ENCODE measurements around the gene SCAPER. TPM values are rescaled to one million over a fixed set of nuclear protein-coding genes. Genes with fewer than 3 reads are reported as not detected.

Gene SCAPER
- total RNA-seq, 2 donors from 2014 or later: 33.3 to 43.0 TPM

GRCh38 chr15:76492538-76492937 is 412.6 kb downstream of the SCAPER start:
- H3K9me3 Mint-ChIP-seq: no peaks in the 10 kb centered on the region
- no peak overlapping the region for H3K27ac Mint-ChIP-seq
- ATAC-seq (no peak), DNase-seq (ENCODE audit: low spot score in 2 of 2) (no peak)
- no peaks in the 10 kb centered on the region for H3K36me3 Mint-ChIP-seq

GRCh38 chr15:76483752-76484151 is 421.4 kb downstream of the SCAPER start:
- no peak for ATAC-seq
- Mint-ChIP-seq H3K27ac (no peak overlapping the region), H3K9me3 (no peaks in the 10 kb centered on the region), H3K36me3 (no peaks in the 10 kb centered on the region)
- no peak for DNase-seq (ENCODE audit: low spot score in 2 of 2)

GRCh38 chr15:76483018-76483417 is 422.1 kb downstream of the SCAPER start:
- Mint-ChIP-seq H3K27ac (no peak overlapping the region), H3K36me3 (no peaks in the 10 kb centered on the region), H3K9me3 (no peaks in the 10 kb centered on the region)
- ATAC-seq (no peak), DNase-seq (ENCODE audit: low spot score in 2 of 2) (no peak)

GRCh38 chr15:76480267-76480666 is 424.9 kb downstream of the SCAPER start:
- Mint-ChIP-seq H3K27ac (no peak overlapping the region), H3K9me3 (no peaks in the 10 kb centered on the region), H3K36me3 (no peaks in the 10 kb centered on the region)
- ATAC-seq: no peak
- DNase-seq (ENCODE audit: low spot score in 2 of 2): no peak

- Mint-ChIP-seq H3K9me3 (peaks cover 19 to 20% of the 10 kb centered on the region in 2 donors), H3K36me3 (peaks cover 43 to 55% of the 10 kb centered on the region in 2 donors), H3K27ac (no peak overlapping the region)
- DNase-seq (ENCODE audit: low spot score in 2 of 2) (no peak), ATAC-seq (no peak)
Measured at GRCh38 chr15:76470691-76471090, 434.4 kb downstream of the SCAPER start.

GRCh38 chr15:76468722-76469121 is 436.4 kb downstream of the SCAPER start:
- Mint-ChIP-seq H3K36me3 (peaks cover 44 to 55% of the 10 kb centered on the region in 2 donors), H3K9me3 (peaks cover 19 to 20% of the 10 kb centered on the region in 2 donors)

GRCh38 chr15:76467136-76467535 is 438.0 kb downstream of the SCAPER start:
- peaks cover 19 to 20% of the 10 kb centered on the region in 2 donors for H3K9me3 Mint-ChIP-seq
- DNase-seq (ENCODE audit: low spot score in 2 of 2) (no peak), ATAC-seq (no peak)
- no peak overlapping the region for H3K27ac Mint-ChIP-seq
- peaks cover 45 to 55% of the 10 kb centered on the region in 2 donors for H3K36me3 Mint-ChIP-seq

More at GRCh38 chr15:76468722-76469121, 436.4 kb downstream of the SCAPER start:
- no peak overlapping the region for H3K27ac Mint-ChIP-seq
- DNase-seq (ENCODE audit: low spot score in 2 of 2) (no peak), ATAC-seq (no peak)

GRCh38 chr15:76465728-76466127 is 439.4 kb downstream of the SCAPER start:
- DNase-seq (ENCODE audit: low spot score in 2 of 2) (no peak), ATAC-seq (no peak)
- Mint-ChIP-seq H3K36me3 (peaks cover 41 to 44% of the 10 kb centered on the region in 2 donors), H3K9me3 (peaks cover 19 to 20% of the 10 kb centered on the region in 2 donors), H3K27ac (no peak overlapping the region)

GRCh38 chr15:76464247-76464646 is 440.9 kb downstream of the SCAPER start:
- ATAC-seq (no peak), DNase-seq (ENCODE audit: low spot score in 2 of 2) (no peak)
- Mint-ChIP-seq H3K27ac (no peak overlapping the region), H3K9me3 (peaks cover 19 to 20% of the 10 kb centered on the region in 2 donors), H3K36me3 (peaks cover 30 to 40% of the 10 kb centered on the region in 2 donors)

GRCh38 chr15:76460871-76461270 is 444.3 kb downstream of the SCAPER start:
- no peak for ATAC-seq
- Mint-ChIP-seq H3K36me3 (peaks cover 2 to 9% of the 10 kb centered on the region in 2 donors), H3K27ac (no peak overlapping the region), H3K9me3 (peaks cover under 1 to 1% of the 10 kb centered on the region in 2 donors)
- DNase-seq (ENCODE audit: low spot score in 2 of 2): no peak

- Mint-ChIP-seq H3K9me3 (no peaks in the 10 kb centered on the region), H3K36me3 (peaks cover 0 to 7% of the 10 kb centered on the region in 2 donors), H3K27ac (no peak overlapping the region)
- DNase-seq (ENCODE audit: low spot score in 2 of 2) (no peak), ATAC-seq (no peak)
Measured at GRCh38 chr15:76460347-76460746, 444.8 kb downstream of the SCAPER start.

GRCh38 chr15:76451540-76451939 is 453.6 kb downstream of the SCAPER start:
- no peak for DNase-seq (ENCODE audit: low spot score in 2 of 2)
- ATAC-seq: no peak
- H3K36me3 Mint-ChIP-seq: no peaks in the 10 kb centered on the region
- H3K27ac Mint-ChIP-seq: no peak overlapping the region
- H3K9me3 Mint-ChIP-seq: no peaks in the 10 kb centered on the region

GRCh38 chr15:76449455-76449854 is 455.7 kb downstream of the SCAPER start:
- Mint-ChIP-seq H3K27ac (no peak overlapping the region), H3K36me3 (no peaks in the 10 kb centered on the region), H3K9me3 (no peaks in the 10 kb centered on the region)
- no peak for ATAC-seq
- no peak for DNase-seq (ENCODE audit: low spot score in 2 of 2)

GRCh38 chr15:76448755-76449154 is 456.4 kb downstream of the SCAPER start:
- no peaks in the 10 kb centered on the region for H3K9me3 Mint-ChIP-seq
- ATAC-seq: no peak
- no peak overlapping the region for H3K27ac Mint-ChIP-seq
- no peaks in the 10 kb centered on the region for H3K36me3 Mint-ChIP-seq
- no peak for DNase-seq (ENCODE audit: low spot score in 2 of 2)

GRCh38 chr15:76447728-76448441 is 457.3 kb downstream of the SCAPER start:
- ATAC-seq (no peak), DNase-seq (ENCODE audit: low spot score in 2 of 2) (no peak)
- peak overlapping the region in 1 of 2 donors; percentile 7 for H3K27ac Mint-ChIP-seq
- H3K36me3 Mint-ChIP-seq: no peaks in the 10 kb centered on the region
- no peaks in the 10 kb centered on the region for H3K9me3 Mint-ChIP-seq

- H3K36me3 Mint-ChIP-seq: no peaks in the 10 kb centered on the region
- no peaks in the 10 kb centered on the region for H3K9me3 Mint-ChIP-seq
- ATAC-seq: no peak
- no peak overlapping the region for H3K27ac Mint-ChIP-seq
- no peak for DNase-seq (ENCODE audit: low spot score in 2 of 2)
Measured at GRCh38 chr15:76440441-76440840, 464.7 kb downstream of the SCAPER start.

GRCh38 chr15:76439542-76439941 is 465.6 kb downstream of the SCAPER start:
- DNase-seq (ENCODE audit: low spot score in 2 of 2) (no peak), ATAC-seq (no peak)
- no peaks in the 10 kb centered on the region for H3K9me3 Mint-ChIP-seq
- H3K36me3 Mint-ChIP-seq: no peaks in the 10 kb centered on the region
- H3K27ac Mint-ChIP-seq: no peak overlapping the region

GRCh38 chr15:76433798-76434400 is 471.2 kb downstream of the SCAPER start:
- ATAC-seq (no peak), DNase-seq (ENCODE audit: low spot score in 2 of 2) (no peak)
- Mint-ChIP-seq H3K36me3 (peaks cover 7 to 22% of the 10 kb centered on the region in 2 donors), H3K27ac (no peak overlapping the region), H3K9me3 (no peaks in the 10 kb centered on the region)

Data from activated naive CD4-positive, alpha-beta T cell treated with anti-CD3 and anti-CD28 coated beads, Interleukin-2, amount 50 U/mL, for 72 hours (primary cell).